HCT116 (cell line): ENCODE results near the gene HFM1. TPM values are rescaled to one million over a fixed set of nuclear protein-coding genes. Genes with fewer than 3 reads are reported as not detected.

Experiments used
- CEBPB ChIP-seq: IDR thresholded peaks from 2 replicates; pipeline ENCODE4 v1.6.1; 2012; ENCODE audit warnings: low read depth
- CTCF ChIP-seq, 3 experiments: fragments of 200-600 bp in 1 of 3; sonication (generic) in 1 of 3; IDR thresholded peaks in 2 of 3; conservative IDR thresholded peaks in 1 of 3; 2 replicates each; pipeline ENCODE4 v1.5.1; 2012 to 2017; ENCODE audit warnings: low read depth in 2 of 3, low read length in 2 of 3, antibody characterized with exemption in 1 of 3, borderline replicate concordance in 1 of 3, control low read depth in 1 of 3, mild to moderate bottlenecking in 1 of 3, mixed read lengths in 1 of 3, mixed run types in 1 of 3, moderate library complexity in 1 of 3; ENCODE audit not compliant: insufficient read depth in 1 of 3
- EGR1 ChIP-seq: IDR thresholded peaks from 2 replicates; pipeline ENCODE4 v1.6.1; 2012; ENCODE audit warnings: low read depth
- EZH2 ChIP-seq: fragments of 200-600 bp; sonication (generic); IDR thresholded peaks from 2 replicates; pipeline ENCODE4 v1.6.1; 2017; ENCODE audit warnings: antibody characterized with exemption, mixed run types
- JUND ChIP-seq: IDR thresholded peaks from 2 replicates; pipeline ENCODE4 v1.6.1; 2012
- POLR2A ChIP-seq: IDR thresholded peaks from 2 replicates; pipeline ENCODE4 v1.7.0; 2011; ENCODE audit warnings: borderline replicate concordance; ENCODE audit not compliant: insufficient read depth, insufficient read length; ENCODE audit errors: extremely low read depth
- SP1 ChIP-seq: IDR thresholded peaks from 2 replicates; pipeline ENCODE4 v1.6.1; 2012; ENCODE audit warnings: low read depth
- TCF7L2 ChIP-seq: IDR thresholded peaks from 2 replicates; pipeline ENCODE4 v1.7.0; 2011; ENCODE audit warnings: borderline replicate concordance, inconsistent platforms; ENCODE audit not compliant: insufficient read depth, insufficient read length; ENCODE audit errors: extremely low read depth
- YY1 ChIP-seq: IDR thresholded peaks from 2 replicates; pipeline ENCODE4 v1.6.1; 2011; ENCODE audit warnings: low read length, low read depth, moderate library complexity, mild to moderate bottlenecking; ENCODE audit not compliant: insufficient replicate concordance; ENCODE audit errors: extremely low read depth
- ZBTB33 ChIP-seq: IDR thresholded peaks from 2 replicates; pipeline ENCODE4 v1.6.1; 2011; ENCODE audit warnings: mild to moderate bottlenecking, low read length, moderate library complexity; ENCODE audit not compliant: insufficient replicate concordance; ENCODE audit errors: extremely low read depth
- ZFX ChIP-seq: fragments of 450-650 bp; IDR thresholded peaks from 2 replicates; pipeline ENCODE4 v1.6.1; 2017
- total RNA-seq: library from RNA; stranded (reverse); gene quantifications from one replicate; pipeline ENCODE4 v1.2.1, GENCODE V29; 2021; ENCODE audit not compliant: unreplicated experiment
- TF ChIP-seq, protein P1 (sequence below): IDR thresholded peaks from 2 replicates; pipeline ENCODE4 v1.6.1; 2012
- TF ChIP-seq, protein P2 (sequence below): IDR thresholded peaks from 2 replicates; pipeline ENCODE4 v1.6.1; 2012

Gene HFM1
- total RNA-seq, 1 experiment from 2014 or later: 0.07 TPM

DNA sequence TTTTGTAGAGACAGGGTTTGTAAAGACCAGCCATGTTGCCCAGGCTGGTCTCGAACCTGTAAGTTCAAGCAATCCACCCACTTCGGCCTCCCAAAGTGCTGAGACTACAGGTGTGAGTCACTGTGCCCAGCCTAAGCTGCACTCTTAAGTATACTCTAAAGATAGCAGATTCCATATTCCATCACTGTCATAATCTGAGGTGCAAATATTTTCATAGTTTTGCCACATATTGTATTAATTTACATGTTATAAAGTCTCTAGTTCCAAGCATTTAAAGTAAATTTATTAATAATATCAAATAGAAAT, 121.3 kb downstream of the HFM1 start (continued):
- TF ChIP-seq CTCF (IDR thresholded peaks at IDR 0.05 in 2 of 3, conservative IDR thresholded peaks at IDR 0.05 in 1 of 3; ENCODE audit: borderline replicate concordance in 1 of 3, insufficient read depth in 1 of 3, low read depth in 2 of 3, low read length in 2 of 3): no peak
- TF ChIP-seq ZFX: no peak
- TF ChIP-seq, protein P1, sequence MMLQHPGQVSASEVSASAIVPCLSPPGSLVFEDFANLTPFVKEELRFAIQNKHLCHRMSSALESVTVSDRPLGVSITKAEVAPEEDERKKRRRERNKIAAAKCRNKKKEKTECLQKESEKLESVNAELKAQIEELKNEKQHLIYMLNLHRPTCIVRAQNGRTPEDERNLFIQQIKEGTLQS: no peak
- no peak for TF ChIP-seq ZBTB33
- no peak for TF ChIP-seq CEBPB
- TF ChIP-seq YY1: no peak
- TF ChIP-seq POLR2A: no peak
- TF ChIP-seq EZH2: no peak
- no peak for TF ChIP-seq EGR1
- no peak for TF ChIP-seq SP1
- TF ChIP-seq, protein P2, sequence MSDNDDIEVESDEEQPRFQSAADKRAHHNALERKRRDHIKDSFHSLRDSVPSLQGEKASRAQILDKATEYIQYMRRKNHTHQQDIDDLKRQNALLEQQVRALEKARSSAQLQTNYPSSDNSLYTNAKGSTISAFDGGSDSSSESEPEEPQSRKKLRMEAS: no peak
- no peak for TF ChIP-seq TCF7L2
- TF ChIP-seq JUND: no peak
